Kidney capillary endothelial cell (primary cell): ENCODE data around the gene NOX5.

Experiments
- DNase-seq: peaks from one replicate; pipeline ENCODE4 v3.0.0-alpha.2; 2018; ENCODE audit warnings: low spot score

Gene NOX5

GRCh38 chr15:68990992-68991500, 23.4 kb upstream of the NOX5 start:
- no peak for DNase-seq

- DNase-seq: no peak
These were observed 22.8 kb upstream of the NOX5 start for GRCh38 chr15:68991723-68992122.

- no peak for DNase-seq
These were observed 21.8 kb upstream of the NOX5 start for GRCh38 chr15:68992696-68993095.

GRCh38 chr15:68993276-68993675, 21.2 kb upstream of the NOX5 start:
- no peak for DNase-seq

- DNase-seq: no peak
These were observed 20.3 kb upstream of the NOX5 start for GRCh38 chr15:68994149-68994548.

- DNase-seq: no peak
These were observed 19.3 kb upstream of the NOX5 start for GRCh38 chr15:68994981-68995761.

- no peak for DNase-seq
These were observed 17.4 kb upstream of the NOX5 start for GRCh38 chr15:68997050-68997449.

- DNase-seq: no peak
These were observed 16.3 kb upstream of the NOX5 start for GRCh38 chr15:68997930-68998777.

GRCh38 chr15:68999091-68999490, 15.4 kb upstream of the NOX5 start:
- DNase-seq: no peak

- DNase-seq: no peak
These were observed 14.4 kb upstream of the NOX5 start for GRCh38 chr15:69000091-69000490.

GRCh38 chr15:69000725-69001503, 13.6 kb upstream of the NOX5 start:
- no peak for DNase-seq

- no peak for DNase-seq
These were observed 11.7 kb upstream of the NOX5 start for GRCh38 chr15:69002783-69003182.

- DNase-seq: no peak
These were observed 10.5 kb upstream of the NOX5 start for GRCh38 chr15:69004011-69004410.

- no peak for DNase-seq
These were observed 6.4 kb upstream of the NOX5 start for GRCh38 chr15:69008056-69008455.

- DNase-seq: no peak
These were observed 5.2 kb upstream of the NOX5 start for GRCh38 chr15:69009341-69009740.

- no peak for DNase-seq
These were observed 2.9 kb upstream of the NOX5 start for GRCh38 chr15:69011641-69012040.

- no peak for DNase-seq
These were observed 1.6 kb upstream of the NOX5 start for GRCh38 chr15:69012761-69013364.

- no peak for DNase-seq
These were observed 629 bp upstream of the NOX5 start for GRCh38 chr15:69013726-69014406.

GRCh38 chr15:69015591-69015990, 1.1 kb downstream of the NOX5 start:
- DNase-seq: no peak

- DNase-seq: no peak
These were observed 1.6 kb downstream of the NOX5 start for GRCh38 chr15:69016021-69016595.

GRCh38 chr15:69017978-69018377, 3.5 kb downstream of the NOX5 start:
- DNase-seq: no peak
